Measurements from ENCODE around the gene SFXN5.
"Not testable (repeated sequence)": the region's sequence is repeated elsewhere in the genome, so short reads cannot be mapped to it uniquely, and the experiment has no call there.

Gene SFXN5

DNA sequence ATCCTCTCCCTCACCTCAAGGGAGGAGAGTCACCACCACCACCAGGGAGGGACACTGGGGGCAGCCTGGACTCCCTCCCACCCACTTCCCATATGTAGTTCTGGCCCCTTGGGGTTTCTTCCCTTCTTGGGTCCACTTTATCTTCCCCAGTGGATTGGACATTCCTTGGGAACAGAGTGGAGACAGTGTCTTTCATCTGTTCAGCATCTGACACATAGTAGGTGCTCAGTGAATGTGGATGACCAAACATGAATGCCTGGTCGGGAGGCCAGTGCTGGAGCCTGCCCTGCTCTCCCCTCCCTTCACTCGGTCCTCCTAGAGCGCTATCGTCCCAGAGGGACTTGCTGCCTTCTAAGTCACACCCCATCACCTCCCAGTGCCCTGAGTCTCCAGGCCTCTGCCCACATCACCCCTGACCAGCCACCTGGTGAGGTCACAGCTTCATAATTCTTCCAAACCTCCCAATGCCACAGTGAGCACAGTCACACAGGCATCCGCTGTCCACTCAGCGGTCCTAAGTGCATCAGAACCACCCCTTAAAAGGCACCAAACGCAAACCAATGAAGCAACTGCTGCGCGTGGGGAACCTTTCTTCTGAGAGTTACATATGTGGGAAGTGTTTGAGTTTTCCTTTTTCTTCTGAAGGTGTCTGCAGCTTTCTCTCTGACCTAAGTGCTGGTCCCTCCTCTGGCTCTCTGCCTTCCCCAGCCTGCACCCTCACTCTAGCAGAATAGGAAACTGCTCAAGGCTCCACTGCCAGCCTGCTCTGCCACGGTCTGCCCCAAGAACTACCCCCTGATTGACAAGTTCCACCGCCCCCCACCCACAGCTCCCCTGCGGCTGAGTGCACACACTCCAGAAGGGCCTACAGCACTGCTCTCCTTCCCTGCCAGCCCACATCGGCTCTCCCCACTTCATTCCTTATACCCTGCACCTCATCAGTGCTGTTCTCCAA lies 7.2 kb upstream of the SFXN5 start:
- no peak for DNase-seq (ENCODE audit: low read depth)

GRCh38 chr2:73077424-73077795 lies 5.9 kb upstream of the SFXN5 start:
- no peak for DNase-seq (ENCODE audit: low read depth)

GRCh38 chr2:73076701-73077423 lies 5.3 kb upstream of the SFXN5 start:
- DNase-seq (ENCODE audit: low read depth) = no peak

DNA sequence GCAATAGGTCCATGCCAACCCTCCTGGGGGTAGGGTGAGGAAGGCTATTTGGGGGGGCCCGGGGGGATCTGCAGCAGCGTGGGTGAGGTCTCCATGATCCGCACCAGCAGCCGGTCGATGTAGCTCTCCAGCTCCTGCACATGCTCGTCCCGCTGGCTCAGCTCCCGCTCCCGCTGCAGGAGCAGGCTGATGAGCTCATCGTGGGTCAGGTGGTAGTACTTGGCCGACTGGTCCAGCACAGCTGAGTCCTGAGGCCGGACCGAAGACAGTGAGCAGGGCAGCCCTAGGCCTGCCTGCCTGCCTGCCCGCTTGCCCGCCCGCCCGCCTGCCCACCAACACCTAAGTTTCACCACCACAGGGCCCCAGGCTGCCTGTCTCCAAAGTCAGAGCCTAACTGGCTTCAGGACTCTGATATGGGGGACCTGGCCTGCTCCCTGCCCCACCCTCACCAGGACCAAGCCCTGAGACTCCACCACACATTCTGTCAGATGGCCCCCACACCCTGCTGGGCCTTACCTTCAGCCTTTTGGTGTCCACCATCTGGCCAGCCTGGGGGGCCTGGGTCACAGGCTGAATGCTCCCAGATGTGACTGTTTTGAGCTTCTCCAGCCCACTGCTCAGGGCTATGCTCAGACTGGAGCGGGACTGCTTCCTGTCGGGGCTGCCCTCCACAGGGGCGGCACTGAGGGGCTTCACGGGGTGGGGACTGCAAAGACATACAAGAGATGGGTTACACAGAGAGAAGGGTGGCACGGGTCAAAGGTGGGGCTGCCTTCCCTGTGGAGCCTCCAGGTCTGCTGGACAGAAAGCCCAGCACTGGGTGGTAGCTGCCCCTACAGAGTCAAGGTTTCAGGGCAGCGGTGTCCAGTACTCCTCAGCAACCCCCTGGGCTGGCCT lies 4.2 kb upstream of the SFXN5 start:
- no peak for DNase-seq (ENCODE audit: low read depth)

DNA sequence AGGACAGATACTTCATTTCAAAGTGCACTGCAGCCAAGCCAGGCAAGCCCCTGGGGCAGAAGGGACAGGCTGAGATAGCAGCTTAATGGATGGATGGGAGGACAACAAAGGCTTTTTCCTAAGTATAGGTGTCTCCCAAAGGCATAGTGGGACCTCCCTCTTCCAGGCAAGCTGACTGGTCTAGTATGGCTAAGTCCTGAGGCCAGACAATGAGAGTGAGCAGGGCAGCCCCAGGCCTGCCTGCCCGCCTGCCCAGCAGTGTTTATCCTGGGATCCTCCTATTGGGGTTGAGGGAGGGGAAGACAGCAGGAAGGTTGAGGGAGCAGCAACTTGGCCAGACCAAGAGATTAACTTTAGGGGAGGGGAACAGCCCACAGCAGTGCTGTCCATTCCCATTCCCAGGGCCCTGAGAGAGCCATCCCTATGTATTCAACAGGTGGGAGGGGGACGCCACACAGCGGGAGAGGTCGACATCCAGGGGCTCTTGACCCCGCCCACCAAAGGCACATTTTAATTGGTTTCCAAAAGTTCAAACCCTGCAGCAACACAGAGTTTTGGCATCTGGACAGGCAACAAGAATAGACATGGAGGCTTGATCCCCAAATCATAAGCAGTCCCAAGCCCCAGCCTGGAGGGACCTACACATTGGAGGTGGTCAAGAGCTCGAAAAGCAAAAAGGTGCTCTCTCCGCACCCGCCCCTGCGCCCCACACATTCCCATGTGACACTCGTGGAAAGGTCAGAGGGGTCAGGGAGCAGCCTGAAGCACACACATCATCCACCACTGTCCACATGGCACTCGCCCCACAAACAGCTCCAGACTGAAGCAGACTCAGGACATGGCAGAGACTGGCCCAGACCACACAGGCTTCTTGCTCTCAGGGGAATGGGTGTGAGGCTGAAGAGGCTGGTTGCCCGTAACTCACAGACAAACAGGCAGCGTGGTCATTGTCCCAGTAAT lies 2.9 kb upstream of the SFXN5 start:
- DNase-seq (ENCODE audit: low read depth) = no peak

DNA sequence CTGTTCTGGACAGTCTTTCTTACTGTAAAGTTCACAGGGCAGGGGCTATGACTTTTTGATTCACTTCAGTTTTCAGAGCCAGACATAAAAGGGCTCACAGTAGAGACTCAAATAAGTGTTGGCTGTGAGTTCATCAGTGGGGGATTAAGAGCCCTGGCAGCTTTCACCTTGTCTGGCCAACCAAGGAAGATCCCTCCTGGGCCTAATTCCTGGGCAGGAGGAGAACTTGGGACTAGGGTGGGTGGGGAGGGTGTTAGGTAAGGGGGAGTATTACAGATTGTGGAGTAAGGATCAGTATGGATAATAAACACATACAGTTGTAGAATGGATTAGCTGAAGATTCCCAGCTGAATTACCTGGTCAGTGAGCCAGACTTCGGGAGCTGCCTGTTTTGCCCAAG lies 904 bp upstream of the SFXN5 start:
- DNase-seq (ENCODE audit: low read depth) = no peak

DNA sequence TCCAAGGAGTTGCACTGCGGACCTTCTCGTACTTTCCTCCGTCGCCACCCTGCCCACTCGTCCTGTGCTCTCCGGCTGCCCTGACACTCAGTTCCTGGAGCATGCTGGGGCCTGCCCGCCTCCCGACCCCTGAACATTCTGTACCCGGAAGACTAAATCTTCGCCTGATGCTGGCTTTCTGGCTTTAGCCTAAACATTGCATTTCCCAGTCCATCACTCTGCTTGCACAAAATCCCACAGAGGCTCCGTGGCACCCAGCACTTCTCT lies 550 bp upstream of the SFXN5 start:
- no peak for DNase-seq (ENCODE audit: low read depth)

- peak; percentile 23 for DNase-seq (ENCODE audit: low read depth)
Measured at GRCh38 chr2:73070643-73071359, 711 bp downstream of the SFXN5 start.

- no peak for DNase-seq (ENCODE audit: low read depth)
Measured at GRCh38 chr2:73069855-73070642, 1.5 kb downstream of the SFXN5 start.

DNA sequence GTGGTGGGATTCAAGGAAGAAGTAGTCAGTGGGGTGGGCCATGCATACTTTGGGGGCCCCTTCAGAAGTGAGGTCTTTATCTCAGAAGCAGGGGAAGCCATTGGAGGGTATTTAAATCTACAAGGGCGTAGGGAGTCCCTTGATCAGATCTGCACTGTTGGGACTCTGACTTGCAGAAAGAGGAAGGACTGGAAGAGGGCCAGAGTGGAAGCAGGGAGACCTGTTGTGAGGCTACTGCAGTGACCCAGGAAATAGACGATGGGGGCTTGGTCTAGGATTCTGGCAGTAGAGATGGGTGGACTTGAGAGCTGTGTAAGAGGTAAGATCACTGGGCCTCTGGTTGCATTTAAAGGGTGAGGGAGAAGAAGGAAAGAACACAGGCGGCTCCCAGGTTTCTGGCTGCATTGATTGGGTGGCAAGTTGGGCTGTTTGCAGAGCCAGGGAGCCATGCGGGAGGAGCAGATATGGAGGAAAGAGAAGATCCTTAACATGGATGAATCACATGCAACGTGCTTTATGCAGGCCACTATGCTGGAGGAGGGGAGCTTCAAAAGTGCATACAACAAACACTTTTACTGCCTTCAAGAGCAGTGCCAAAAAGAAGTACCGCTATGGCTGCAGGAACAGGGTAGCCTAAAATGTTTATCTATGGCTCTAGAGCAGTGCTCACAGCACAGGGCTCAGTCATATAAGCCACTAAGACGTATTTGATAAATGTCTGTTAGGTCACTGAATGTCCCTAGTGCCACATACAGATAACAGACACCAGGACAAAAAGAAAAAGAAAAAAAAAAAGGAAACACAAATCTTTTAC lies 2.3 kb downstream of the SFXN5 start:
- no peak for DNase-seq (ENCODE audit: low read depth)

GRCh38 chr2:73068147-73068546 lies 3.4 kb downstream of the SFXN5 start:
- no peak for DNase-seq (ENCODE audit: low read depth)

GRCh38 chr2:73067043-73067442 lies 4.5 kb downstream of the SFXN5 start:
- DNase-seq (ENCODE audit: low read depth) = no peak

DNA sequence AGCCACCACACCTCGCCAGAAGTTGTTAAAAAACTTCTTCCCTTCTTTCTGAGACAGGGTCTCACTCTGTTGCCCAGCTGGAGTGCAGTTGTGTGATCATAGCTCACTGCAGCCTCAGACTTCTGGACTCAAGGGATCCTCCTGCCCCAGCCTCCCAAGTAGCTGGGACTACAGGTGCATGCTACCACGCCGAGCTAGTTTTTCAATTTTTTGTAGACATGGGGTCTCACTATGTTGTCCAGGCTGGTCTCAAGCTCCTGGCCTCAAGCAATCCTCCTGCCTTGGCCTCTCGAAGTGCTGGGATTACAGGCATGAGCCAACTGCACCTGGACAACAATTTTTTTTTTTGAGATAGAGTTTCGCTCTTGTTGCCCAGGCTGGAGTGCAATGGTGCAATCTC lies 6.4 kb downstream of the SFXN5 start:
- DNase-seq (ENCODE audit: low read depth) = not testable (repeated sequence)

DNA sequence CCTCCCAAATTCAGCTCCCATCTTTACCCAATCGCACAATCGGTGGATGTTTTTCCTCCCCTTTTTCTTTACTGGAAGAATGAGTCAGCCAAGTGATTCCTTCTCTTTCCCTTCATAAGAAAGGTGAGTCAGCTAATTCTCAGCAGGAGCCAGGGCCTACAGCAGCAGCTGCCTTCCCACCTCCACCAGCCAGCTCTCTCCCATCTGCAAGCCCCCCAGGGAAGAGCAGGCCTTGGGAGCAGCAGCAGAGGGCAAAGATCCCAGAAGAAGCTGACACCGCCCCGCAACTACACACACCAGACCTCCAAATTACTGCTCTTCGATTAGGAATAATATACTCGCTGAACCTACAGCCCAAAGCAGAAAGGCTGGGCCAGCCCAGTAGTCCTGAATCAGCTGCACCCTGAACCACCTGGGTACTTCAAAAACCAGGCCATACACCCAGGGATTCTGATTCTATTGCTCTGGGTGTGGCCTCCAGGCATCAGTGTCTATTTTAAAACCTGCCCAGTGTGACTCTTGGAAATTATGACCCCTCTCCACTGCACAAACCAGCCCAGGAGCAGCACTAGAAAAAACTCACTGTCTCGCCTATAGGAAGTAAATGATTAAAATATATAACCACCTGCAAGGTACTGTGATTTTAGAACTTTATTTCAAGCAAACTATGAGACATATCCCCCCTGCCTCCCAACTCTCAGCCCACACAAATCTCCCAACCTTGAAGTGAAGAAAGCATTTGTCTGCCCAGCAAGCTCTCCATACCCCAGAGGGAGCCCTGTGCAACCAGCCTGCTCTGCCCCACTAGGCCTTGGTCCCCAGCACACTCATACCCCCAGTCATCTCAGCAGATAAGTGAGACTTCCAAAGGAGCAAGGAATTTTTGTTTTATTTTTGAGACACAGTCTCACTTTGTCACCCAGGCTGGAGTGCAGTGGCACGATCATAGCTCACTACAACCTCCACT lies 7.3 kb downstream of the SFXN5 start:
- no peak for DNase-seq (ENCODE audit: low read depth)

DNA sequence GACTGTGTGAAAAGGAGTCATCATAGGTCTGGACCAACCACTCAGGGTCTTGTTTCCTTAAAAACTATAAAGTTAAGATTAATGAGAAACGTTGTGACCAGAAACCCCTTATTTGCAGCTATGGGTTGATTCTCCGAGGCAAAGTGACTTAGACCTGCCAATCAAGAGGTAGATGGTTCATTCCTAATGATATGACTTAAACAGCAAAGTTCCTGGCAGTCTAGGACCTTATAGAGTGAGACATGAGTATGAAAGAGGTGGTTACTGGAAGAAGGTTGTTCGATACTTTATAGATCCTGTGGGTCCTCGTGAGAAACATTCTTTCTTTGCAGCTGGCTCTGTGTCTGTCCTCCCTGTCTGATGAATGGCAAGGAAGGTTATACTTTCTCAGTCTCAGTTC lies 8.0 kb downstream of the SFXN5 start:
- no peak for DNase-seq (ENCODE audit: low read depth)

DNA sequence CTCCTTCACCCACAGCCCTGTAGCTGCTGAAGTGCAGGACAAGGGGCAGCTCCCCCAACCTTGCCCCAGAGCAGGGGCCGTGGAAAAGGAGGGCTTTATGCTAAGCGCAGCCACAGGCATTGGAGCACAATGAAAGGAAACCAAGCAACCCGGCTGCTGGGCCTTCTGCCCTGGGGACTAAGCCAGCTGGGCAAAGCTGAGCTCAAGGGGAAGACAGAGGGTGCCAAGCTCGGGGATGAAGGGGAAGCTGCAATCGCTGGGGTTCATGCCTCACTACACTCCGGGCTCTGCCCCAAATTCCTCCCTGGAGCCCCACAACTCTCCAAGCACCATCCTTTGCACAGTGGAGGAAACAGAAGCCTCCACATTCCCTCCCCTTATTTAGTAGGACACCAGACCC lies 12.4 kb downstream of the SFXN5 start:
- no peak for DNase-seq (ENCODE audit: low read depth)

GRCh38 chr2:73054980-73055379 lies 16.5 kb downstream of the SFXN5 start:
- no peak for DNase-seq (ENCODE audit: low read depth)
